Neuron (in vitro differentiated cells): ENCODE results near the gene POLR2L.
A peak's percentile ranks its signal among the peaks of the same experiment; 100 is the strongest.

Source experiments
- H2AFZ ChIP-seq: one replicate; pipeline ENCODE4 v1.6.1; 2013; ENCODE audit warnings: low read depth, mild to moderate bottlenecking, inconsistent platforms, low read length, moderate library complexity
- H3K27me3 ChIP-seq: one replicate; pipeline ENCODE4 v1.6.1; 2013; ENCODE audit warnings: low read length; ENCODE audit not compliant: insufficient read depth
- H3K36me3 ChIP-seq: one replicate; pipeline ENCODE4 v1.6.1; 2013; ENCODE audit warnings: low read length; ENCODE audit not compliant: insufficient read depth
- H3K4me1 ChIP-seq: one replicate; pipeline ENCODE4 v1.6.1; 2013; ENCODE audit warnings: low read length; ENCODE audit not compliant: insufficient read depth
- H3K4me3 ChIP-seq: 2 replicates; pipeline ENCODE4 v1.5.1; 2013; ENCODE audit warnings: mild to moderate bottlenecking, low read length, moderate library complexity
- H3K9me3 ChIP-seq: one replicate; pipeline ENCODE4 v1.6.1; 2013; ENCODE audit warnings: low read length

POLR2L gene

GRCh38 chr11:820655-821511 is 21.4 kb downstream of the POLR2L start:
- peaks cover 18% of the 10 kb centered on the region for H3K4me1 ChIP-seq
- no peaks in the 10 kb centered on the region for H3K9me3 ChIP-seq
- H3K4me3 ChIP-seq, result peak overlapping the region; percentile 95
- H2AFZ ChIP-seq, result no peak overlapping the region
- peaks cover 20% of the 10 kb centered on the region for H3K36me3 ChIP-seq
- no peaks in the 10 kb centered on the region for H3K27me3 ChIP-seq

DNA sequence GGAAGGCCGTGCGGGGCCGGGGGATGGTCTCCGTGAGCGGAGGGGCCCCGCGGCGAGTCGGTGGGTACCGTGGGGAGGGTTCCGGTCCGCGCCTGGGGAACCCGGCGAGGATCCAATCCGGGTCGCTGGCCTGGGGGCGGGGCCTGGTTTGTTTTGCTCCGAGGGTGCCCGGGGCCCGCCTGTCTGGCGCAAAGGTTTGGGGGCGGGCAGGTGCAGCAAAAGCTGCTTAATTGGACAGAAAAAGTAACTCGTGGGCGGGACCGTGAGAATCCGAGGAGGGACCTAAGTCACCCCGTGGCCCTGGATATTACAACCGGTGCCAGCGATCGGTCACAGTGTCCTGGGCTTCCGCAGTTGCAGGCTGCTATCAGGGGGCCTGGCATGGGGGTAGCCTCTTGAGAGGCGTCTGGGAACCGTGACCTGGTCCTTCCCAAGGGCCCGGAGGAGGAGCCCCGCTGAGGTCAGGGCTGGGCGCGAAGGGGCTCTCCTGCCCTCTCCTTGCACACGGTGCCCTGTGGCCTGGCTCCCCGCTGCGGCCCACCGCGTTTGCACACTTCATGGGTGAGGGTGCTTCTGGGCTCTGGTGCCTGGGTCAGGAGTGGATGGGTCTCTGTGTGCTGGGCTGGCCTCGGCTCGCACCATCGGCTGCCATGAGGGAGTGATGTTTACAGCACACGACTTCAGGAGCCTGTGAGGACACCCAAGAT is 22.2 kb downstream of the POLR2L start:
- Histone ChIP-seq H2AFZ (no peak overlapping the region), H3K4me3 (peak overlapping the region; percentile 95), H3K27me3 (no peaks in the 10 kb centered on the region), H3K9me3 (no peaks in the 10 kb centered on the region), H3K4me1 (peaks cover 18% of the 10 kb centered on the region), H3K36me3 (peaks cover 18% of the 10 kb centered on the region)

DNA sequence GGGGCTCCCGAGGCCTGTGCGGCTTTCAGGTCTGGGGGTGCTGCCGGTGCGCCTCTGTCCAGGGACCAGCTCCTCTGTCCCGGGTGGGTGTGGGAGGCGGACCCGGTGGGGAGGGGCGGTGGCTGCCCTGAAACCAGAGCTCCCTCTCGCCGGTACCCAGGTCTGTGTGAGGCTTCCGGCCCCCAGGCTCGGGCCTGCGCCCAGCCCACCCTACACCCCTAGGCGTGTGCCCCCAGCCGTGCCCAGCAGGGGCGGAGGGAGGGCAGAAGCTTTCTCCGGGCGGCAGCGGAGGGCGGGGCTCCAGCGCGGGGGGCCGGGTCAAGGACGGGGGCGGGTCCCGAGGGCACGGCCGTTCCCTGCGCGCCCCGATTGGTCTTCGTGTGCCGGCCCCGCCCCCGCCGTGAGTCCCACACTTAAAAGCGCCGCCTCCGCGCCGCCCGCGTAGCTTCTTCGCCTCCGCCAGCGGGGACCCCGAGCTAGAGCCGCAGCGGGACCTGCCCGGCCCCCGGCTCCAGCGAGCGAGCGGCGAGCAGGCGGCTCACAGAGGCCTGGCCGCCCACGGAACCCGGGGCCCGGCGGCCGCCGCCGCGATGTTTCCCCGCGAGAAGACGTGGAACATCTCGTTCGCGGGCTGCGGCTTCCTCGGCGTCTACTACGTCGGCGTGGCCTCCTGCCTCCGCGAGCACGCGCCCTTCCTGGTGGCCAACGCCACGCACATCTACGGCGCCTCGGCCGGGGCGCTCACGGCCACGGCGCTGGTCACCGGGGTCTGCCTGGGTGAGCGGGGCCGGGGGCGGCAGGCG is 23.0 kb downstream of the POLR2L start:
- peak overlapping the region; percentile 95 for H3K4me3 ChIP-seq
- H3K27me3 ChIP-seq, result no peaks in the 10 kb centered on the region

DNA sequence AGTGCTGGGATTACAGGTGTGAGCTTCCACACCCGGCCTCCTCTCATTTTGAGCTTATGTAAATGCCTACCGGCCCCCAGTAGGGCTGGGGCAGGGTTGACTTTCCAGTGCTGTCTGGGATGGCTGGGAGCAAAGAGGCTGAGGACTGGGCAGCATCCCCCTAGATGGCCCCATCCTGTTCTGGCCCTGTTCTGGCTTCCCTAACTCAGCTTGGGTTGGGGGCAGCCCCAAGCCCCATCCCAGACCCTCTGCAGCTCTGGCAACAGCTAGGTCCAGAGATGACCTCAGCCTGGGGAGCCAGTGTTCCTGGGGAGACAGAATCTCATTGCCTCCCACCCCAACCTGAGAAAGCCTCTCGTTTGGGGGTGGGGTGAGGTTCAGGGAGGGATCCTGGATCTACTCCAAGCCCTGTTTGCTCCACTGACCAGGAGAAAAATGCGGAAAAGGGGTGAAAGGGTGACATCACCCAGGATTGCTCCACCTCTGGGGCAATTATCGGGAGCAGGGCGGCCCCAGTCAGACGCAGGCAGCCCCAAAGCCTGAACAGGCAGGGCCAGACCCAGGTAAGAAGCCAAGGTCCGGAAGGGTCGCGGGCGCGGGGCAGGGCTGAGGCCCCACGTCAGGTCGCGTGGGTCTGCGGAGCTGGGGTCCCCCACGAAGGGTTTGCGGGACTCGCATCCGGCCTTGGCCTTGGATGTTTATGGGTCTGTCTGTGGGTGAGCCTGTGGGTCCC is 23.8 kb downstream of the POLR2L start, which contains the start of gene PNPLA2:
TSS of gene PNPLA2 (plus strand) at position 519 of the 733 bp plus-strand sequence. CDS start 805 bp downstream, outside the sequence.
- Histone ChIP-seq H2AFZ (peak within 1 kb of the TSS; percentile 83), H3K4me1 (peaks cover 18% of the 10 kb centered on the region)

More for the DNA sequence above, 23.0 kb downstream of the POLR2L start:
- Histone ChIP-seq H3K36me3 (peaks cover 12% of the 10 kb centered on the region), H2AFZ (peak overlapping the region; percentile 83), H3K4me1 (peaks cover 18% of the 10 kb centered on the region), H3K9me3 (no peaks in the 10 kb centered on the region)

DNA sequence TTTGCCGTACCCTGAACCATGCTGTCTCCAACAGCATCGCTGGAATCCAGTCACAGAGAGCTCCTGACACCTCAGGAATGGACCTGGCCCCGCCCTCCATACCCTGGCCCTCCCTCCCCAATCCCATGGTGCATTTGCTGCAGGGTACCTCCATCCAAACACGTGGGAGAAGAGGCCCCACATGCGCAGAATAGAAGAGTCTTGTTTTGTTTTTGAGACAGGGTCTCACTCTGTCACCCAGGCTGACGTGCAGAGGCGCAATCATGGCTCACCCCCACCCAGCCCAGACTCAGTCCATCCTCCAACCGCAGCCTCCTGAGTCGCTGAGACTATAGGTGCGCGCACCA is 25.9 kb downstream of the POLR2L start:
- no peak overlapping the region for H3K4me3 ChIP-seq
- H3K9me3 ChIP-seq, result no peaks in the 10 kb centered on the region
- H3K4me1 ChIP-seq, result peaks cover 18% of the 10 kb centered on the region
- peaks cover 26% of the 10 kb centered on the region for H3K36me3 ChIP-seq
- H2AFZ ChIP-seq, result no peak overlapping the region
- H3K27me3 ChIP-seq, result no peaks in the 10 kb centered on the region

More for the DNA sequence above, 23.8 kb downstream of the POLR2L start, which contains the start of gene PNPLA2:
- H3K9me3 ChIP-seq, result no peaks in the 10 kb centered on the region
- no peaks in the 10 kb centered on the region for H3K27me3 ChIP-seq
- H3K36me3 ChIP-seq, result peaks cover 10% of the 10 kb centered on the region
- H3K4me3 ChIP-seq, result peak within 1 kb of the TSS; percentile 95

DNA sequence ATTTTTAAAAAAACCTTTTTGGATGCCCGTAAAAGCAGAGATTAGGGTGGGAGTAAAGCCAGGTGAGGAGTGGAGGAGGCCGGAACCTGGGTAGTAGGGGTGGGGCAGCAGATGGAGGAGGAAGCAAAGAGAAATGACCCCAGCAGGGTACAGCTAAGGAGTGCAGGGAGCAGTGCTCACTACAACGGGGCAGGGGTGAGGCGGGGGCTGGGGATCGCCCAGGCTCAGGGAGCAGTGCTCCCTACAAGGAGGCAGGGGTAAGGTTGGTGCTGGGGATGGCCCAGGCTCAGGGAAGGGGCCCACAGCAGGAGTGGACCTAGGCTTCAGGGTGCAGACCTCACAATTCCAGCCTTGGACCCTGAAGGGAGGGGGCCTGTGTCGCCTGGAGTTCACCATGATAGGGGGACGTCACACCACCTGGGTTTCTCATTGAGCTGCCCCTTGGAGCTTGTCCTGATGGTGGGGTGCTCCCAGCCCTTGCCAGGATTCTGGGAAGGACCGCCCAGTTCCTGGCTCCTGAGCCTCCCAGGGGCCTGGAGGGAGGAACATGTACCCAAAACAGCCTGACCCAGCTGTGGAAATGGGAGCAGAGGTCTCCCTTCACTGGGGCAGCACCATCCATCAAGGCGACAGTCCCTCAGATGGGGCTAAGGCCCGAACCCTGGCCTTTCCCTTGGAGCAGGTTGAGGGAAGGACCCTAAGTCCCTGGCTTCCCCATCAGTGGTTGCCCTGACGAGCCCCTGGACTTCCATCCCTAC is 26.5 kb downstream of the POLR2L start:
- H3K4me3 ChIP-seq, result no peak overlapping the region
- H3K9me3 ChIP-seq, result no peaks in the 10 kb centered on the region
- peaks cover 26% of the 10 kb centered on the region for H3K36me3 ChIP-seq
- H2AFZ ChIP-seq, result no peak overlapping the region
- H3K27me3 ChIP-seq, result no peaks in the 10 kb centered on the region
- peaks cover 20% of the 10 kb centered on the region for H3K4me1 ChIP-seq

GRCh38 chr11:813456-814096 is 28.8 kb downstream of the POLR2L start:
- H2AFZ ChIP-seq, result no peak overlapping the region
- H3K4me1 ChIP-seq, result peaks cover 17% of the 10 kb centered on the region
- H3K27me3 ChIP-seq, result no peaks in the 10 kb centered on the region
- H3K4me3 ChIP-seq, result no peak overlapping the region
- peaks cover 26% of the 10 kb centered on the region for H3K36me3 ChIP-seq
- no peaks in the 10 kb centered on the region for H3K9me3 ChIP-seq

DNA sequence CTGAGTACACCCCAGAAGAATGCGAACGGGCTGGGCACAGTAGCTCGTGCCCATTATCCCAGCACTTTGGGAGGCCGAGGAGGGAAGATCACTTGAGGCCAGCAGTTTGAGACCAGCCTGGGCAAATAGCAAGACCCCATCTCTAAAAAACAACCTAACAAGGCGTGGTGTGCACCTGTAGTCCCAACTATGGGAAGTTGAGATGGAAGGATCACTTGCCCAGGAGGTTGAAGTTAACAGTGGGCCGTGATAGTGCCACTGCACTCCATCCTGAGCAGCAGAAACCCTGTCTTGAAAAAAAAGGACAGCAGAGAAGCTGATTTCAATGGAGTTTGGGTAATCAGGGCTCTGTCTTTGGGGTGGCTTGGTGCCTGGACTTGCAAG is 29.3 kb downstream of the POLR2L start:
- peaks cover 20% of the 10 kb centered on the region for H3K4me1 ChIP-seq
- H3K27me3 ChIP-seq, result no peaks in the 10 kb centered on the region
- H3K4me3 ChIP-seq, result no peak overlapping the region
- no peaks in the 10 kb centered on the region for H3K9me3 ChIP-seq
- H2AFZ ChIP-seq, result no peak overlapping the region
- peaks cover 26% of the 10 kb centered on the region for H3K36me3 ChIP-seq

GRCh38 chr11:812390-812789 is 29.9 kb downstream of the POLR2L start:
- Histone ChIP-seq H3K4me1 (peaks cover 20% of the 10 kb centered on the region), H2AFZ (no peak overlapping the region), H3K9me3 (no peaks in the 10 kb centered on the region), H3K36me3 (peaks cover 26% of the 10 kb centered on the region), H3K4me3 (no peak overlapping the region), H3K27me3 (no peaks in the 10 kb centered on the region)

DNA sequence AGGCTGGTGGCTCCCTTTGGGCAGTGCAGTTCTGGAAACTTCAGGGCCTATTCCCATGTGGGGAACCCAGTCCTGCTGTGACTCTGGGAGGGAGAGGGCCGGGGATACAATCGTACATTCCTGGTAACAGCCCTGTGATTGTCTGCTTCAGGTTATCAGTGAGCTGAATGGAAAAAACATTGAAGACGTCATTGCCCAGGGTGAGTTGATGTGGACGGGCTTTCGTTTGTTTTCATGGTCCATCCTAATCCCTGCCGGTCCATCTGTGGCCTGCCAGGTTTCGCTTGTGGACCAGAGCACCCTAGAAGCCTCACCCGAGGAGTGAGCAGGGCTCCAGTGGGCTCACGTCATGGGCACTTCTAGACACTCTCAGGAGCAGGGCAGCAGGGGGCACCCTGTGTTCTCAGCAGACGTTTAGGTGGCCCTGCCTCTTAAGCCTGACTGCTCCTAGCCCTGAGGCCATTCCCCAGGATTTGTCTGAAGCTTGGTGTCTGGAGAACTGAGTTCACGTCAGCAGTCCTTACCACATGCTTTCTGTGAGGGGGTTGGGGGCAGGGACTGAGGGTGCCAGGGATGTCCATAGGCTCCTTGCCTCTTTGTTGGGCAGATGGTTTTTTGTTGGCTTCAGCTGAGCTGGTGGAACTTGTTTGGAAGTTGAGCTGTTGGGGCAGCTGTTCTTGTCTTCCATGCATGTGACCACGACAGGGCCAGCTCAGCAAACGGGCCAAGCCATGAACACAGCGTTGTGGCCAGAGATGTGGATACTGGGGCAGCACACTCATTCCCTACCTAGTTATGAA is 30.7 kb downstream of the POLR2L start:
- H3K4me3 ChIP-seq, result no peak overlapping the region

GRCh38 chr11:810040-810567 is 32.2 kb downstream of the POLR2L start:
- H2AFZ ChIP-seq, result peak overlapping the region; percentile 76
- peaks cover 26% of the 10 kb centered on the region for H3K36me3 ChIP-seq
- no peaks in the 10 kb centered on the region for H3K9me3 ChIP-seq
- peak overlapping the region; percentile 87 for H3K4me3 ChIP-seq
- H3K4me1 ChIP-seq, result peaks cover 24% of the 10 kb centered on the region
- no peaks in the 10 kb centered on the region for H3K27me3 ChIP-seq

More for the DNA sequence above, 30.7 kb downstream of the POLR2L start:
- Histone ChIP-seq H3K27me3 (no peaks in the 10 kb centered on the region), H3K36me3 (peaks cover 26% of the 10 kb centered on the region), H2AFZ (no peak overlapping the region), H3K4me1 (peaks cover 20% of the 10 kb centered on the region), H3K9me3 (no peaks in the 10 kb centered on the region)
